Stimulated activated CD8-positive, alpha-beta memory T cell treated with anti-CD3 and anti-CD28 coated beads, Interleukin-15, amount 100 ng/mL, for 1 hour (primary cell): Measurements from ENCODE around the gene IL23R.

Experiments used
- DNase-seq: peaks from one replicate; pipeline ENCODE4 v3.0.0-alpha.2; 2020; ENCODE audit warnings: low read depth

IL23R gene

GRCh38 chr1:67242016-67242415, 75.8 kb downstream of the IL23R start:
- no peak for DNase-seq

GRCh38 chr1:67250051-67250653, 83.9 kb downstream of the IL23R start:
- no peak for DNase-seq

GRCh38 chr1:67256291-67257172, 90.3 kb downstream of the IL23R start:
- no peak for DNase-seq

- DNase-seq: no peak
These were observed 90.9 kb downstream of the IL23R start for GRCh38 chr1:67257173-67257535.

- DNase-seq: no peak
These were observed 95.4 kb downstream of the IL23R start for GRCh38 chr1:67261680-67262079.

GRCh38 chr1:67262735-67263134, 96.5 kb downstream of the IL23R start:
- no peak for DNase-seq

- DNase-seq: no peak
These were observed 97.9 kb downstream of the IL23R start for GRCh38 chr1:67264152-67264551.

- no peak for DNase-seq
These were observed 98.6 kb downstream of the IL23R start for GRCh38 chr1:67264899-67265298.

- DNase-seq: no peak
These were observed 102.8 kb downstream of the IL23R start for GRCh38 chr1:67269061-67269460.

GRCh38 chr1:67270541-67270940, 104.3 kb downstream of the IL23R start:
- no peak for DNase-seq

- no peak for DNase-seq
These were observed 107.3 kb downstream of the IL23R start for GRCh38 chr1:67273591-67273990.

- no peak for DNase-seq
These were observed 108.5 kb downstream of the IL23R start for GRCh38 chr1:67274623-67275325.

- DNase-seq: no peak
These were observed 114.4 kb downstream of the IL23R start for GRCh38 chr1:67280696-67281095.

- no peak for DNase-seq
These were observed 115.0 kb downstream of the IL23R start for GRCh38 chr1:67281244-67281643.

- no peak for DNase-seq
These were observed 119.7 kb downstream of the IL23R start for GRCh38 chr1:67285780-67286488.

- DNase-seq: no peak
These were observed 124.0 kb downstream of the IL23R start for GRCh38 chr1:67290236-67290635.

GRCh38 chr1:67294836-67295617, 128.8 kb downstream of the IL23R start:
- DNase-seq: no peak

GRCh38 chr1:67298762-67299161, 132.5 kb downstream of the IL23R start:
- DNase-seq: no peak

- no peak for DNase-seq
These were observed 133.0 kb downstream of the IL23R start for GRCh38 chr1:67299296-67299695.

GRCh38 chr1:67300561-67300960, 134.3 kb downstream of the IL23R start:
- no peak for DNase-seq

- DNase-seq: no peak
These were observed 137.8 kb downstream of the IL23R start for GRCh38 chr1:67304023-67304422.

GRCh38 chr1:67306547-67306946, 140.3 kb downstream of the IL23R start:
- DNase-seq: no peak
